Stomach (tissue), 4 donors: ENCODE measurements around the gene GRIP1.

Source experiments
- CTCF ChIP-seq, 7 experiments: fragments of 450-650 bp in 4 of 7; fragments of 200-600 bp in 3 of 7; sonication (generic) in 3 of 7; IDR thresholded peaks; one replicate each; pipeline ENCODE4 v1.5.1; 2016 to 2019; ENCODE audit warnings: antibody characterized with exemption in 7 of 7, control low read depth in 2 of 7, mild to moderate bottlenecking in 1 of 7
- POLR2AphosphoS5 ChIP-seq, 3 donors: sonication (generic); formaldehyde crosslinking; IDR thresholded peaks; one replicate each; pipeline ENCODE4 v1.6.1; 2016; ENCODE audit warnings: antibody characterized with exemption in 3 of 3

GRCh38 chr12:66331814-66332213 lies 347.1 kb downstream of the GRIP1 start:
- TF ChIP-seq CTCF (IDR thresholded peaks at IDR 0.05) (no peak), POLR2AphosphoS5 (IDR thresholded peaks at IDR 0.05) (no peak)
